Right atrium auricular region (tissue), 2 donors: ENCODE results near the gene MLIP. TPM values are rescaled to one million over a fixed set of nuclear protein-coding genes. Genes with fewer than 3 reads are reported as not detected.
A peak's percentile ranks its signal among the peaks of the same experiment; 100 is the strongest.

ENCODE experiments used
- DNase-seq: peaks from one replicate; pipeline ENCODE4 v3.0.0-alpha.2; 2019; ENCODE audit warnings: low spot score
- H3K27ac ChIP-seq, 2 donors: fragments of 200-600 bp; sonication (generic); 1 replicate in 1 of 2; 2 replicates in 1 of 2; pipeline ENCODE4 v1.5.1; 2016 to 2019
- H3K27me3 ChIP-seq, 2 donors: fragments of 200-600 bp; sonication (generic); one replicate each; pipeline versions ENCODE4 v1.5.1 to v1.6.0; 2017 to 2019
- H3K36me3 ChIP-seq: fragments of 200-600 bp; sonication (generic); one replicate; pipeline ENCODE4 v1.5.1; 2016
- H3K4me1 ChIP-seq, 2 donors: fragments of 200-600 bp; sonication (generic); one replicate each; pipeline versions ENCODE4 v1.5.1 to v1.6.0; 2017 to 2019
- H3K4me3 ChIP-seq, 2 donors: fragments of 200-600 bp; sonication (generic); 1 replicate in 1 of 2; 2 replicates in 1 of 2; pipeline ENCODE4 v1.5.1; 2017 to 2019; ENCODE audit warnings: mild to moderate bottlenecking in 1 of 2, moderate library complexity in 1 of 2
- H3K9me3 ChIP-seq, 2 donors: fragments of 200-600 bp; sonication (generic); one replicate each; pipeline ENCODE4 v1.5.1; 2019
- CTCF ChIP-seq, 2 donors: fragments of 200-600 bp; sonication (generic); IDR thresholded peaks; one replicate each; pipeline ENCODE4 v1.5.1; 2019; ENCODE audit warnings: antibody characterized with exemption in 2 of 2
- total RNA-seq, 2 donors: library from RNA; depleted of rRNA; stranded (reverse); fragments of >200 nt; gene quantifications; one replicate each; pipeline ENCODE4 v1.1.0, GENCODE V29; 2016

Gene MLIP
- total RNA-seq, 2 donors from 2014 or later, result 170 to 262 TPM

- peak overlapping the region in 1 of 2 donors; percentile 52 for H3K27ac ChIP-seq
- DNase-seq, result no peak
Measured at GRCh38 chr6:54135665-54136369, 24.6 kb downstream of the MLIP start.

GRCh38 chr6:54138795-54139194 lies 27.6 kb downstream of the MLIP start:
- peaks cover 12% of the 10 kb centered on the region for H3K36me3 ChIP-seq
- no peak for TF ChIP-seq CTCF (IDR thresholded peaks at IDR 0.05)
- H3K9me3 ChIP-seq, result no peaks in the 10 kb centered on the region
- no peaks in the 10 kb centered on the region for H3K27me3 ChIP-seq
- no peak overlapping the region for H3K4me3 ChIP-seq
- H3K27ac ChIP-seq, result no peak overlapping the region
- peaks cover 0 to 5% of the 10 kb centered on the region in 2 donors for H3K4me1 ChIP-seq
- no peak for DNase-seq

More at GRCh38 chr6:54135665-54136369, 24.6 kb downstream of the MLIP start:
- H3K4me3 ChIP-seq, result no peak overlapping the region
- H3K4me1 ChIP-seq, result peaks cover 0 to 14% of the 10 kb centered on the region in 2 donors
- TF ChIP-seq CTCF (IDR thresholded peaks at IDR 0.05), result no peak
- H3K9me3 ChIP-seq, result no peaks in the 10 kb centered on the region
- peaks cover 12% of the 10 kb centered on the region for H3K36me3 ChIP-seq
- H3K27me3 ChIP-seq, result no peaks in the 10 kb centered on the region

- DNase-seq, result no peak
- no peak for TF ChIP-seq CTCF (IDR thresholded peaks at IDR 0.05)
- peaks cover 0 to 2% of the 10 kb centered on the region in 2 donors for H3K4me1 ChIP-seq
- H3K36me3 ChIP-seq, result peaks cover 12% of the 10 kb centered on the region
- H3K27ac ChIP-seq, result no peak overlapping the region
- no peak overlapping the region for H3K4me3 ChIP-seq
- H3K27me3 ChIP-seq, result no peaks in the 10 kb centered on the region
- H3K9me3 ChIP-seq, result no peaks in the 10 kb centered on the region
Measured at GRCh38 chr6:54140811-54141210, 29.6 kb downstream of the MLIP start.

- Histone ChIP-seq H3K27ac (no peak overlapping the region), H3K9me3 (no peaks in the 10 kb centered on the region), H3K27me3 (no peaks in the 10 kb centered on the region), H3K4me1 (peaks cover 0 to 11% of the 10 kb centered on the region in 2 donors), H3K36me3 (no peaks in the 10 kb centered on the region), H3K4me3 (no peak overlapping the region)
- TF ChIP-seq CTCF (IDR thresholded peaks at IDR 0.05), result no peak
- DNase-seq, result no peak
Measured at GRCh38 chr6:54142889-54143519, 31.8 kb downstream of the MLIP start.

- H3K36me3 ChIP-seq, result no peaks in the 10 kb centered on the region
- H3K27me3 ChIP-seq, result no peaks in the 10 kb centered on the region
- no peak for TF ChIP-seq CTCF (IDR thresholded peaks at IDR 0.05)
- no peak for DNase-seq
- H3K4me3 ChIP-seq, result no peak overlapping the region
- peaks cover 0 to 6% of the 10 kb centered on the region in 2 donors for H3K4me1 ChIP-seq
- no peaks in the 10 kb centered on the region for H3K9me3 ChIP-seq
- no peak overlapping the region for H3K27ac ChIP-seq
Measured at GRCh38 chr6:54151861-54152260, 40.6 kb downstream of the MLIP start.
